K562 (cell line): ENCODE data around the gene ACBD4. TPM values are rescaled to one million over a fixed set of nuclear protein-coding genes. Genes with fewer than 3 reads are reported as not detected.

ENCODE experiments used
- CEBPG ChIP-seq, 3 experiments: fragments of 200-800 bp in 1 of 3; sonication (Bioruptor generic) in 1 of 3; sonication (generic) in 1 of 3; formaldehyde crosslinking in 1 of 3; IDR thresholded peaks in 2 of 3; conservative IDR thresholded peaks in 1 of 3; 2 replicates each; pipeline versions ENCODE4 v1.6.1 to v1.8.0; 2016 to 2022; ENCODE audit warnings: missing compliant biosample characterization in 2 of 3, missing genetic modification characterization in 2 of 3, mild to moderate bottlenecking in 1 of 3, missing genetic modification reagents in 1 of 3
- KDM2B ChIP-seq: fragments of 250-450 bp; sonication (Bioruptor Pico); IDR thresholded peaks from 2 replicates; pipeline ENCODE4 v1.8.0; 2021; ENCODE audit warnings: mild to moderate bottlenecking, moderate library complexity
- POLR2AphosphoS5 ChIP-seq: IDR thresholded peaks from 2 replicates; pipeline ENCODE4 v1.6.1; 2011; ENCODE audit warnings: mild to moderate bottlenecking, low read depth, low read length, moderate library complexity; ENCODE audit not compliant: control insufficient read depth, insufficient read depth
- ZBTB8A ChIP-seq: fragments of 450-650 bp; IDR thresholded peaks from 2 replicates; pipeline ENCODE4 v1.6.1; 2018; ENCODE audit warnings: mild to moderate bottlenecking, moderate library complexity; ENCODE audit not compliant: partially characterized antibody
- ZFP1 ChIP-seq: fragments of 450-650 bp; formaldehyde crosslinking; IDR thresholded peaks from 2 replicates; pipeline ENCODE4 v1.4.0; 2020; ENCODE audit warnings: mild to moderate bottlenecking, mixed read lengths
- polyA plus RNA-seq, 8 experiments: library from polyadenylated mRNA; depleted of rRNA in 4 of 8; stranded (reverse) in 5 of 8; unstranded in 3 of 8; fragments of >200 nt; fragmentation: Nextera tagmentation in 2 of 8; fragmentation: Illumina TruSeq in 1 of 8; extraction: Ambion mirVana in 2 of 8; extraction: Trizol in 1 of 8; gene quantifications; 2 replicates each; pipeline versions ENCODE4 v1.2.1 to v1.2.3, GENCODE V29; 2011 to 2014; ENCODE audit warnings: inconsistent platforms in 1 of 8, missing spikeins in 1 of 8
- total RNA-seq, 7 experiments: library from RNA; depleted of rRNA in 6 of 7; stranded (reverse); fragments of >200 nt in 6 of 7; fragmentation: Illumina TruSeq in 2 of 7; extraction: Trizol in 2 of 7; gene quantifications; 2 replicates each; pipeline versions ENCODE4 v1.2.1 to v1.2.3, GENCODE V29; 2011 to 2021; ENCODE audit warnings: low replicate concordance in 1 of 7
- TF ChIP-seq, protein P1 (sequence below): sonication (generic); formaldehyde crosslinking; IDR thresholded peaks from 2 replicates; pipeline ENCODE4 v1.8.1; 2023; ENCODE audit warnings: missing genetic modification reagents, mild to moderate bottlenecking, borderline replicate concordance
- TF ChIP-seq, protein P2 (sequence below), 2 experiments: fragments of 450-650 bp in 1 of 2; sonication (generic) in 1 of 2; formaldehyde crosslinking; conservative IDR thresholded peaks; 2 replicates each; pipeline versions ENCODE4 v1.4.0 to v1.8.1; 2020 to 2022; ENCODE audit warnings: mild to moderate bottlenecking in 1 of 2, missing genetic modification reagents in 1 of 2
- TF ChIP-seq, protein P3 (sequence below): fragments of 250-450 bp; sonication (Bioruptor Pico); IDR thresholded peaks from 2 replicates; pipeline ENCODE4 v1.4.0; 2020
- TF ChIP-seq, protein P4 (sequence below): IDR thresholded peaks from 3 replicates; pipeline ENCODE4 v1.6.1; 2011; ENCODE audit warnings: borderline replicate concordance, mild to moderate bottlenecking, moderate library complexity; ENCODE audit not compliant: insufficient read length; ENCODE audit errors: extremely low read depth

The ACBD4 gene
- total and polyA plus RNA-seq, 9 of the 15 experiments (the other 6 are each of a cell fraction or from before 2014, with no cell fraction given) = 0.14 to 6.9 (median 4.6) TPM

DNA sequence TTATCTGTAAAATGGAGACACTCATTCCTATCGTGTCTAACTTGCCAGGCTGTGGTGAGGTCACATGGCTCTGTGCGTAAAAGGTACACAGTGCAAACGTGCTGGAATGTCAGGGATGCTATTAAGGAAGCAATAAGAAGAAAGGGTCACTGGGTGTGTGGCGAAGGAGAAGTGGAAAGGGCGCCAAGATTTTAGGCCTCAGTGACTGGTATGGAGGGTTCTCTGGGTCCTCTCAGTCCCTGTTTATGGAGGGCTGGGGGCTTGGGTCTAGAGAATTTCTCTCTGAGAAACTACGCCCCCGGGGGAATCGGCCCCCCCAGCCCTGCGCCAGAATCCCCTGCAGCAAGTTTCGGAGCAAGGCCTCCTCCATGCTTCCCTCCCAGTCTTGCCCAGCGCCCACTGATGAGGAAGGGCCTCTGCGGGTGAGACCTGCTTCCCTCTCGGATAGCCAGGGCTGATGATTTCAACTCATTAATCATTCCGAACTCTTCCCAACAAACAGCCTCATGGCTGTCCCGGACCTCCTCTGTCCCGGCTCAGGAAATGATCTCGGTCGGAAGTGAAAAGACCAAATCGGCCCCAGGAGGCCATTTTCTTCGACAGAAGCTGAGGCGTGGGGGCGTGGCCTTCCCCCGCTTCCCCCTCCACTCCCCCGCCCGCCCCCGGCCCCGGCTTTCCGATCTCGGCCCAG lies 11.5 kb downstream of the ACBD4 start (continued):
- TF ChIP-seq KDM2B (CRISPR knock-in tag) (no peak), POLR2AphosphoS5 (no peak; the same call in 1 of the 2 replicates), ZFP1 (CRISPR knock-in tag) (no peak), CEBPG (CRISPR knock-in tag; IDR thresholded peaks at IDR 0.05) (no peak), CEBPG (tag; conservative IDR thresholded peaks at IDR 0.05 in 1 of 2, IDR thresholded peaks at IDR 0.05 in 1 of 2) (no peak), ZBTB8A (no peak)
- TF ChIP-seq, protein P1, sequence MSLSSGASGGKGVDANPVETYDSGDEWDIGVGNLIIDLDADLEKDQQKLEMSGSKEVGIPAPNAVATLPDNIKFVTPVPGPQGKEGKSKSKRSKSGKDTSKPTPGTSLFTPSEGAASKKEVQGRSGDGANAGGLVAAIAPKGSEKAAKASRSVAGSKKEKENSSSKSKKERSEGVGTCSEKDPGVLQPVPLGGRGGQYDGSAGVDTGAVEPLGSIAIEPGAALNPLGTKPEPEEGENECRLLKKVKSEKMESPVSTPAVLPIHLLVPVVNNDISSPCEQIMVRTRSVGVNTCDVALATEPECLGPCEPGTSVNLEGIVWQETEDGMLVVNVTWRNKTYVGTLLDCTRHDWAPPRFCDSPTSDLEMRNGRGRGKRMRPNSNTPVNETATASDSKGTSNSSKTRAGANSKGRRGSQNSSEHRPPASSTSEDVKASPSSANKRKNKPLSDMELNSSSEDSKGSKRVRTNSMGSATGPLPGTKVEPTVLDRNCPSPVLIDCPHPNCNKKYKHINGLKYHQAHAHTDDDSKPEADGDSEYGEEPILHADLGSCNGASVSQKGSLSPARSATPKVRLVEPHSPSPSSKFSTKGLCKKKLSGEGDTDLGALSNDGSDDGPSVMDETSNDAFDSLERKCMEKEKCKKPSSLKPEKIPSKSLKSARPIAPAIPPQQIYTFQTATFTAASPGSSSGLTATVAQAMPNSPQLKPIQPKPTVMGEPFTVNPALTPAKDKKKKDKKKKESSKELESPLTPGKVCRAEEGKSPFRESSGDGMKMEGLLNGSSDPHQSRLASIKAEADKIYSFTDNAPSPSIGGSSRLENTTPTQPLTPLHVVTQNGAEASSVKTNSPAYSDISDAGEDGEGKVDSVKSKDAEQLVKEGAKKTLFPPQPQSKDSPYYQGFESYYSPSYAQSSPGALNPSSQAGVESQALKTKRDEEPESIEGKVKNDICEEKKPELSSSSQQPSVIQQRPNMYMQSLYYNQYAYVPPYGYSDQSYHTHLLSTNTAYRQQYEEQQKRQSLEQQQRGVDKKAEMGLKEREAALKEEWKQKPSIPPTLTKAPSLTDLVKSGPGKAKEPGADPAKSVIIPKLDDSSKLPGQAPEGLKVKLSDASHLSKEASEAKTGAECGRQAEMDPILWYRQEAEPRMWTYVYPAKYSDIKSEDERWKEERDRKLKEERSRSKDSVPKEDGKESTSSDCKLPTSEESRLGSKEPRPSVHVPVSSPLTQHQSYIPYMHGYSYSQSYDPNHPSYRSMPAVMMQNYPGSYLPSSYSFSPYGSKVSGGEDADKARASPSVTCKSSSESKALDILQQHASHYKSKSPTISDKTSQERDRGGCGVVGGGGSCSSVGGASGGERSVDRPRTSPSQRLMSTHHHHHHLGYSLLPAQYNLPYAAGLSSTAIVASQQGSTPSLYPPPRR = no peak
- TF ChIP-seq, protein P2, sequence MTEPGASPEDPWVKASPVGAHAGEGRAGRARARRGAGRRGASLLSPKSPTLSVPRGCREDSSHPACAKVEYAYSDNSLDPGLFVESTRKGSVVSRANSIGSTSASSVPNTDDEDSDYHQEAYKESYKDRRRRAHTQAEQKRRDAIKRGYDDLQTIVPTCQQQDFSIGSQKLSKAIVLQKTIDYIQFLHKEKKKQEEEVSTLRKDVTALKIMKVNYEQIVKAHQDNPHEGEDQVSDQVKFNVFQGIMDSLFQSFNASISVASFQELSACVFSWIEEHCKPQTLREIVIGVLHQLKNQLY (CRISPR knock-in tag; conservative IDR thresholded peaks at IDR 0.05) = no peak; a peak in 1 of 4 replicates
- TF ChIP-seq, protein P3, sequence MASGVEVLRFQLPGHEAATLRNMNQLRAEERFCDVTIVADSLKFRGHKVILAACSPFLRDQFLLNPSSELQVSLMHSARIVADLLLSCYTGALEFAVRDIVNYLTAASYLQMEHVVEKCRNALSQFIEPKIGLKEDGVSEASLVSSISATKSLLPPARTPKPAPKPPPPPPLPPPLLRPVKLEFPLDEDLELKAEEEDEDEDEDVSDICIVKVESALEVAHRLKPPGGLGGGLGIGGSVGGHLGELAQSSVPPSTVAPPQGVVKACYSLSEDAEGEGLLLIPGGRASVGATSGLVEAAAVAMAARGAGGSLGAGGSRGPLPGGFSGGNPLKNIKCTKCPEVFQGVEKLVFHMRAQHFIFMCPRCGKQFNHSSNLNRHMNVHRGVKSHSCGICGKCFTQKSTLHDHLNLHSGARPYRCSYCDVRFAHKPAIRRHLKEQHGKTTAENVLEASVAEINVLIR = no peak
- TF ChIP-seq, protein P4, sequence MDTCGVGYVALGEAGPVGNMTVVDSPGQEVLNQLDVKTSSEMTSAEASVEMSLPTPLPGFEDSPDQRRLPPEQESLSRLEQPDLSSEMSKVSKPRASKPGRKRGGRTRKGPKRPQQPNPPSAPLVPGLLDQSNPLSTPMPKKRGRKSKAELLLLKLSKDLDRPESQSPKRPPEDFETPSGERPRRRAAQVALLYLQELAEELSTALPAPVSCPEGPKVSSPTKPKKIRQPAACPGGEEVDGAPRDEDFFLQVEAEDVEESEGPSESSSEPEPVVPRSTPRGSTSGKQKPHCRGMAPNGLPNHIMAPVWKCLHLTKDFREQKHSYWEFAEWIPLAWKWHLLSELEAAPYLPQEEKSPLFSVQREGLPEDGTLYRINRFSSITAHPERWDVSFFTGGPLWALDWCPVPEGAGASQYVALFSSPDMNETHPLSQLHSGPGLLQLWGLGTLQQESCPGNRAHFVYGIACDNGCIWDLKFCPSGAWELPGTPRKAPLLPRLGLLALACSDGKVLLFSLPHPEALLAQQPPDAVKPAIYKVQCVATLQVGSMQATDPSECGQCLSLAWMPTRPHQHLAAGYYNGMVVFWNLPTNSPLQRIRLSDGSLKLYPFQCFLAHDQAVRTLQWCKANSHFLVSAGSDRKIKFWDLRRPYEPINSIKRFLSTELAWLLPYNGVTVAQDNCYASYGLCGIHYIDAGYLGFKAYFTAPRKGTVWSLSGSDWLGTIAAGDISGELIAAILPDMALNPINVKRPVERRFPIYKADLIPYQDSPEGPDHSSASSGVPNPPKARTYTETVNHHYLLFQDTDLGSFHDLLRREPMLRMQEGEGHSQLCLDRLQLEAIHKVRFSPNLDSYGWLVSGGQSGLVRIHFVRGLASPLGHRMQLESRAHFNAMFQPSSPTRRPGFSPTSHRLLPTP = no peak
